CD4-positive, alpha-beta T cell (primary cell): ENCODE data around the gene RUNX2. TPM values are rescaled to one million over a fixed set of nuclear protein-coding genes. Genes with fewer than 3 reads are reported as not detected.

Experiments used
- ATAC-seq: fragments of 200-7000 bp; cut with Tn5 transposase; one replicate; pipeline ENCODE4 v1.10.0; 2022; ENCODE audit warnings: mild to moderate bottlenecking; ENCODE audit not compliant: poor library complexity
- CTCF ChIA-PET: fragments of 350-600 bp; sonication (Branson Sonifier 250); formaldehyde crosslinking; loops from one replicate; lab custom pipeline; 2021; ENCODE audit warnings: antibody characterized with exemption, inconsistent platforms; lab: Charles Lee
- POLR2A ChIA-PET: fragments of 350-600 bp; sonication (Branson Sonifier 250); formaldehyde crosslinking; loops from one replicate; lab custom pipeline; 2021; ENCODE audit warnings: antibody characterized with exemption, inconsistent platforms; lab: Charles Lee
- DNase-seq, 14 experiments: peaks; one replicate each; pipeline ENCODE4 v3.0.0-alpha.2; 2013 to 2020; ENCODE audit warnings: mixed read lengths in 2 of 14
- H3K27ac ChIP-seq, 2 donors: one replicate each; pipeline versions ENCODE4 v1.5.1 to v1.7.0; 2013; ENCODE audit warnings: low read length in 2 of 2, low read depth in 1 of 2, mild to moderate bottlenecking in 1 of 2
- H3K27me3 ChIP-seq, 2 experiments: 1 replicate in 1 of 2; 2 replicates in 1 of 2; pipeline versions ENCODE4 v1.6.1 to v1.7.0; 2013; ENCODE audit warnings: low read length in 2 of 2, control low read depth in 1 of 2, mild to moderate bottlenecking in 1 of 2, moderate library complexity in 1 of 2; ENCODE audit not compliant: insufficient read depth in 2 of 2, control insufficient read depth in 1 of 2
- H3K36me3 ChIP-seq: one replicate; pipeline ENCODE4 v1.6.1; 2013; ENCODE audit warnings: low read length, control low read depth; ENCODE audit not compliant: insufficient read depth
- H3K4me1 ChIP-seq: one replicate; pipeline ENCODE4 v1.6.1; 2013; ENCODE audit warnings: low read length, control low read depth; ENCODE audit not compliant: insufficient read depth
- H3K4me3 ChIP-seq: one replicate; pipeline ENCODE4 v1.5.1; 2013; ENCODE audit warnings: mild to moderate bottlenecking, low read length, moderate library complexity
- H3K9me3 ChIP-seq, 2 experiments: 1 replicate in 1 of 2; 2 replicates in 1 of 2; pipeline versions ENCODE4 v1.6.1 to v1.7.0; 2013; ENCODE audit warnings: low read length in 2 of 2, mild to moderate bottlenecking in 2 of 2, control low read depth in 1 of 2, moderate library complexity in 1 of 2; ENCODE audit not compliant: control insufficient read depth in 1 of 2, insufficient read depth in 1 of 2
- H3K27ac Mint-ChIP-seq: one replicate; pipeline ENCODE4 v1.8.0; 2020; ENCODE audit warnings: mixed read lengths
- H3K27me3 Mint-ChIP-seq: one replicate; pipeline ENCODE4 v1.8.0; 2021; ENCODE audit warnings: mixed read lengths
- H3K36me3 Mint-ChIP-seq: one replicate; pipeline ENCODE4 v1.8.0; 2021; ENCODE audit warnings: low read depth, mixed read lengths
- H3K4me1 Mint-ChIP-seq: one replicate; pipeline ENCODE4 v1.8.0; 2021; ENCODE audit warnings: low read depth, mixed read lengths
- H3K4me3 Mint-ChIP-seq: one replicate; pipeline ENCODE4 v1.8.0; 2020; ENCODE audit warnings: mild to moderate bottlenecking, mixed read lengths
- H3K9me3 Mint-ChIP-seq: one replicate; pipeline ENCODE4 v1.8.0; 2020; ENCODE audit warnings: mixed read lengths
- CTCF ChIP-seq: fragments of 200-600 bp; IDR thresholded peaks from one replicate; pipeline ENCODE4 v1.8.0; 2022; ENCODE audit warnings: antibody characterized with exemption, mild to moderate bottlenecking
- intact Hi-C, 2 experiments: fragments of 100-400 bp; cut with DNase I in 1 of 2; cut with micrococcal nuclease in 1 of 2; formaldehyde crosslinking; loops; one replicate each; pipeline versions ENCODE4 v1.15.1 to v1.9.0; 2023 to 2025; cut with DNase I, micrococcal nuclease
- total RNA-seq, 174 experiments: library from RNA in 2 of 174; stranded (reverse) in 2 of 174; gene quantifications; one replicate each; pipeline ENCODE4 v1.2.3 and lab custom pipeline; 2021 to 2026

The RUNX2 gene
- total RNA-seq, 2 experiments from 2014 or later = 17.5 to 18.0 TPM

- no peak overlapping the region for H3K4me3 Mint-ChIP-seq
- CTCF ChIA-PET = no interaction called here
- H3K4me3 ChIP-seq = no peak overlapping the region
- TF ChIP-seq CTCF = no peak
- no peaks in the 10 kb centered on the region for H3K27me3 ChIP-seq
- H3K36me3 ChIP-seq = no peaks in the 10 kb centered on the region
- no peaks in the 10 kb centered on the region for H3K27me3 Mint-ChIP-seq
- H3K36me3 Mint-ChIP-seq = peaks cover 6% of the 10 kb centered on the region
- peaks cover 12% of the 10 kb centered on the region for H3K4me1 ChIP-seq
- H3K9me3 ChIP-seq = no peaks in the 10 kb centered on the region
- intact Hi-C loops = no loop called here
- POLR2A ChIA-PET = no interaction called here
- H3K4me1 Mint-ChIP-seq = peaks cover 31% of the 10 kb centered on the region
- H3K27ac Mint-ChIP-seq = no peak overlapping the region
- no peak for DNase-seq
- ATAC-seq = no peak
- H3K9me3 Mint-ChIP-seq = no peaks in the 10 kb centered on the region
- no peak overlapping the region for H3K27ac ChIP-seq
Observed at GRCh38 chr6:45476341-45476740, 148.2 kb downstream of the RUNX2 start.

DNA sequence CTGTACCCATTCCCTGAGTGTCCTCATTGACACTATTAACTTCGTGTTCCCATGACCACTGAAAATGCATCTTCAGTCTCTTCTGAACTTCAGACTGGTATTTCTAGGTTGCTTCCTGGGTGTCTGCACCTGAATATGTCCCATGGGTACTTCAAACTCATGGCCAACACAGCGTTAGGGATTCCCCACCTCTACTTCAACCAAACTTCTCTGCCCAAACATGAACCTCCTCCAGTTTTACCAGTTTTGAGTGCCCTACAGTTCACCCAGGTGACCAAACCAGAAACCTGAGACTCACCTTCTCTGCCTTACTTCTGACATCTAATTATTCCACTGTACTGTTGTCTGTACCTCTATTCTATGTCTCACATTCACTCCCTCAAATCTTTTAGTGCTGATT, 149.1 kb downstream of the RUNX2 start:
- intact Hi-C loops = no loop called here
- Histone ChIP-seq H3K36me3 (no peaks in the 10 kb centered on the region), H3K27ac (no peak overlapping the region), H3K4me3 (no peak overlapping the region), H3K4me1 (peaks cover 12% of the 10 kb centered on the region), H3K9me3 (no peaks in the 10 kb centered on the region), H3K27me3 (no peaks in the 10 kb centered on the region)
- no peak for DNase-seq
- Mint-ChIP-seq H3K27ac (no peak overlapping the region), H3K9me3 (no peaks in the 10 kb centered on the region), H3K4me1 (peaks cover 32% of the 10 kb centered on the region), H3K27me3 (no peaks in the 10 kb centered on the region), H3K36me3 (peaks cover 2% of the 10 kb centered on the region), H3K4me3 (no peak overlapping the region)
- no peak for TF ChIP-seq CTCF
- CTCF ChIA-PET = no interaction called here
- POLR2A ChIA-PET = interaction anchor here (0.8 kb wide), 1 partner anchor 38 kb away, joined by 3 read pairs; no protein-coding TSS in a partner anchor
- no peak for ATAC-seq

DNA sequence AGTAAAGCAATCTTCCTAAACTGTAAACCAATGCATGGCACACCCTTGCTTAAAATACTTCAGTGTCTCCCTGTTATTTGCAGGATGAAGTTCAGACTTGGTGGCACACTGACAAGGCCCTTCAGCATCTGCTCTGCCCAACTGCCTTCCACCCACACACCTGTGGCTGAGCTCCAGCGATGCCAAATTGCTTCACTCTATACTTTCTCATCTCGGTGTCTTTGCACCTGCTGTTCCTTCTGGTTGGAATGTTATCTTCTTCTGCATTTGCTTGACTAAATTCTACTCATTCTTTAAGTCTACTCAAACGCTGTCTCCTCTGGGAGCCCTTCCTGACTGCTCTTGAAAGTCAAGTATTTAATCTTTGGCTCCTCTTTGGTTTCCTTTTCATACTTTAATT, 149.7 kb downstream of the RUNX2 start:
- POLR2A ChIA-PET = interaction anchor here (0.8 kb wide), 1 partner anchor 38 kb away, joined by 3 read pairs; no protein-coding TSS in a partner anchor
- Histone ChIP-seq H3K27ac (no peak overlapping the region), H3K9me3 (no peaks in the 10 kb centered on the region), H3K4me1 (peaks cover 12% of the 10 kb centered on the region), H3K4me3 (no peak overlapping the region), H3K36me3 (no peaks in the 10 kb centered on the region), H3K27me3 (no peaks in the 10 kb centered on the region)
- Mint-ChIP-seq H3K4me3 (no peak overlapping the region), H3K4me1 (peaks cover 32% of the 10 kb centered on the region), H3K9me3 (no peaks in the 10 kb centered on the region), H3K27ac (no peak overlapping the region), H3K27me3 (no peaks in the 10 kb centered on the region), H3K36me3 (no peaks in the 10 kb centered on the region)
- no peak for TF ChIP-seq CTCF
- intact Hi-C loops = no loop called here
- DNase-seq = peak in 1 of 14 experiments; percentile 22
- ATAC-seq = no peak
- CTCF ChIA-PET = interaction anchor here (1.3 kb wide), 1 partner anchor 18 kb away, joined by 3 read pairs; no protein-coding TSS in a partner anchor
